Esophagus squamous epithelium (tissue), 5 donors: ENCODE results near the gene DEFB125. TPM values are rescaled to one million over a fixed set of nuclear protein-coding genes. Genes with fewer than 3 reads are reported as not detected.

ENCODE experiments used
- DNase-seq: peaks from one replicate; lab custom pipeline; 2025; lab: John Stamatoyannopoulos, UW
- H3K27ac ChIP-seq, 4 donors: fragments of 200-600 bp; sonication (generic); one replicate each; pipeline ENCODE4 v1.5.1; 2016 to 2019; ENCODE audit warnings: mild to moderate bottlenecking in 1 of 4
- H3K27me3 ChIP-seq, 4 donors: fragments of 200-600 bp; sonication (generic); 1 replicate in 3 of 4; 2 replicates in 1 of 4; pipeline versions ENCODE4 v1.5.1 to v1.6.0; 2017 to 2021; ENCODE audit warnings: antibody characterized with exemption in 1 of 4
- H3K36me3 ChIP-seq, 3 donors: fragments of 200-600 bp; sonication (generic); one replicate each; pipeline ENCODE4 v1.5.1; 2016 to 2019
- H3K4me1 ChIP-seq, 3 donors: fragments of 200-600 bp; sonication (generic); one replicate each; pipeline ENCODE4 v1.5.1; 2017 to 2019
- H3K4me3 ChIP-seq, 4 donors: fragments of 200-600 bp; sonication (generic); 1 replicate in 3 of 4; 2 replicates in 1 of 4; pipeline ENCODE4 v1.5.1; 2016 to 2019; ENCODE audit warnings: mild to moderate bottlenecking in 2 of 4, moderate library complexity in 1 of 4
- H3K9me3 ChIP-seq, 3 donors: fragments of 200-600 bp; sonication (generic); one replicate each; pipeline ENCODE4 v1.5.1; 2016 to 2019
- CTCF ChIP-seq, 6 experiments: fragments of 450-650 bp in 4 of 6; fragments of 200-600 bp in 2 of 6; sonication (generic) in 2 of 6; IDR thresholded peaks; one replicate each; pipeline ENCODE4 v1.5.1; 2016 to 2019; ENCODE audit warnings: antibody characterized with exemption in 6 of 6, mild to moderate bottlenecking in 4 of 6, moderate library complexity in 4 of 6
- POLR2A ChIP-seq, 4 donors: fragments of 450-650 bp; IDR thresholded peaks; one replicate each; pipeline ENCODE4 v1.6.1; 2017; ENCODE audit warnings: antibody characterized with exemption in 4 of 4, mild to moderate bottlenecking in 4 of 4, moderate library complexity in 3 of 4
- WGBS, 2 donors: methylation state at CpG; one replicate each; pipeline ENCODE4 v1.1.5; 2018; 5-methylcytosine and 5-hydroxymethylcytosine counted together
- intact Hi-C: fragments of 100-400 bp; cut with DNase I; formaldehyde crosslinking; loops from one replicate; pipeline ENCODE4 v1.15.0; 2022
- total RNA-seq, 4 donors: library from RNA; depleted of rRNA; stranded (reverse); fragments of >200 nt; gene quantifications; one replicate each; pipeline ENCODE4 v1.1.0, GENCODE V29; 2016
- donor health status: DM: yes; HTN: yes; CAD: no.

Gene DEFB125
- total RNA-seq, 4 donors from 2014 or later, result not detected

GRCh38 chr20:145877-146276 is 58.4 kb downstream of the DEFB125 start:
- no peak overlapping the region for H3K4me3 ChIP-seq
- H3K27me3 ChIP-seq, result peaks cover 0 to 54% (median 0%) of the 10 kb centered on the region in 4 donors
- H3K36me3 ChIP-seq, result no peaks in the 10 kb centered on the region
- intact Hi-C loops, result no loop called here
- 43 to 48% methylated on average over 2 of the region's 2 CpGs for WGBS, 2 donors
- DNase-seq, result no peak
- no peaks in the 10 kb centered on the region for H3K4me1 ChIP-seq
- no peaks in the 10 kb centered on the region for H3K9me3 ChIP-seq
- no peak overlapping the region for H3K27ac ChIP-seq
- TF ChIP-seq POLR2A (IDR thresholded peaks at IDR 0.05), result no peak
- TF ChIP-seq CTCF (IDR thresholded peaks at IDR 0.05), result no peak

Other genes starting within 250 kb of the DEFB125 start
- gene DEFB126, start 54.9 kb downstream of the DEFB125 start, total RNA-seq, result not detected
- gene DEFB127, start 69.8 kb downstream of the DEFB125 start, total RNA-seq, result not detected
- gene DEFB128, start 102.0 kb downstream of the DEFB125 start, total RNA-seq, result not detected
- not detected for gene DEFB129, start 139.6 kb downstream of the DEFB125 start, total RNA-seq
- not detected for gene DEFB132, start 170.1 kb downstream of the DEFB125 start, total RNA-seq
- gene C20orf96, start 203.1 kb downstream of the DEFB125 start, total RNA-seq, result 1 to 10 TPM in 2 of 4 donors, under 1 TPM in 2; 0.19 to 1.1 (median 0.89) TPM
- 10 to 100 TPM in 1 of 4 donors, 1 to 10 TPM in 3; 6.8 to 14.1 (median 9.2) TPM for gene ZCCHC3, start 209.9 kb downstream of the DEFB125 start, total RNA-seq
- gene SOX12, start 237.9 kb downstream of the DEFB125 start, total RNA-seq, result 1 to 10 TPM; 2.1 to 3.8 (median 3.3) TPM